GM21528 (cell line): ENCODE data around the gene SPANXB1.
"Not testable (repeated sequence)": the region's sequence is repeated elsewhere in the genome, so short reads cannot be mapped to it uniquely, and the experiment has no call there.

Source experiments
- ATAC-seq: cut with Tn5 transposase; IDR thresholded peaks from one replicate; pipeline ENCODE4 v1.9.1; 2021; ENCODE audit warnings: mild to moderate bottlenecking, moderate library complexity; ENCODE audit not compliant: unreplicated experiment, low FRiP score

The SPANXB1 gene, protein sequence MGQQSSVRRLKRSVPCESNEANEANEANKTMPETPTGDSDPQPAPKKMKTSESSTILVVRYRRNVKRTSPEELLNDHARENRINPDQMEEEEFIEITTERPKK

DNA sequence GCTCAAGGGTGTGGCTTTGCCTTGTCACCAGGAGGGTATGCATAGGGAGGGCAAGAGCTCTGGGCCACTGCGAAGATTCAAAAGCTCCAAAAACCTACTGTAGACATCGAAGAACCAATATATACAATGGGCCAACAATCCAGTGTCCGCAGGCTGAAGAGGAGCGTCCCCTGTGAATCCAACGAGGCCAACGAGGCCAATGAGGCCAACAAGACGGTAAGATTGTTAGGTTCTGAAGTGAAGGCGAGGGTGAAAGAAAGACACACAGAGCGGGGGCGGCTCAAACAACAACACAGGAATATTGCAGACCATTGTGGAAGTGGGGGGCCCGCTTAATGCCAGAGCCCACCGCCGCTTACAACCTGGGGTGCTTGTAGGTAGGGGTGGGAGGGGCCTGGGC lies at the start of gene SPANXB1:
Gene SPANXB1 (plus strand): TSS at position 27 of the 400 bp plus-strand sequence. CDS start 100 bp downstream, at position 127.
- not testable (repeated sequence) for ATAC-seq

DNA sequence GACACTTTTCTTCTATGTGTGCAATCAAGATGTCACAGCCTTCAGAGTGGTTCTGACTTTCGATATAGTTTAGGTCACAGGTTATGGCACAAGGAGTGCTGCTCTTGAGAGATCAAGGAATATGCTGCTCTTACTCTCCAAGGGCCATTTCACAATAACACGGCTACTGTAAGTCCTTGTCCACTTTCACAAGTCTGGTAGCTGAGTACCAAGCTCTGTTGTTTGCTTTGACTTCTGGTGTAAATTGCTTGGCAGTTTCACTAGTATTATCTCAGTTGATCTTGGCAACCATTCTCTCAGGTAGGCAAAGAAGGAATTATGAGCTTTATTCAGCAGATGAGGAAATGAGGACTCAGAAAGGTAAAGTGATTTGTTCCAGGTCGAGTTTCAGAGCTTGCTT lies 35.4 kb upstream of the SPANXB1 start:
- no peak for ATAC-seq

DNA sequence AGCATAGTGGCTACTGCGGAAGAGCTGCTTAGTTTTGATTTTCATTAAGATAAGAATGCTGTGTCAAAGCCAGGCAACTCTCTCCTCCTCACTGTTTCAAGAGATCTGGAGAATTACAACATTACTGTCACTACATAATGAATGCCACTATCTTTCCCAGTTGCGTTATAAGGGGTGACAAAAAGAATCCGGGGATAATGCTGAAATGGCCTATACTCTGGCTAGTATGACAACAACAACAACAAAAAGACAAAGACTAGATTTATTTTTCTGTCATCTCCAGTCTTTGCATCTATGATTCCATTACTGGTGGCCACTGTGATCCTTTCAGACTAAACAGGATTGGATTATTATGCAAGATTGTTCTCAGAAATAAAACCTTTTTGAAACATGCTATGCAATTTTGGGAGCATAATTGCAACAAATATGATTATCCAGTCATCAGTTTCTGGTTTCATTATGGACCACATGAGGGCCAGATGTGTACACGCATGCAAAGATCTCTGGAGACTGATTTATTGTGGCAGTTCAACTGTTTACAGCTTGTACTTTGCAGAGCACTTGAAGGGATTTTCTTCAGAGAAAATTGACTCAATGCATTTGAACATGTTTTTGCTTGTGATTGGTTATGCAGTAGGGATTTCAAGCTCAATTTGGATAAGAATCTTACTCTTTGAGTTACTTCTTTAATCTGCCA lies 31.1 kb upstream of the SPANXB1 start:
- no peak for ATAC-seq

DNA sequence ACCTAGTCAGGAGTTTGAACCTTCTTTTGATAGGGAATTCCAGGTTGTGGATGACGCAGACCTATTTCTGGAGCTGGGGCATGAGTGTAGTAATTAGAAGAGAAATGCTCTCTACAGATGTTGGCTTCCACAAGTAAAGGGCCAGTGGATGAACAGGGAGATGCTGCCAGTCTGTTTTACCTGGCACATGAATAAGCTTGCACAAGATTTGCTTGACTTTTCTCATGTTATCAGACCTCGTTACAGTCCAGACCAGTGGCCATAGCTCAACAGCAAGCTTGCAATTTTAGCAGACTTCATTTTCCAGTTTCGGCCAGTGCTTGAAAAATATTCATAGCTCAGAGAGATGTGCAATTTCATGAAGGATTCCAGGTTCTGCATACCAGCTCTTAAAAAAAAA lies 26.9 kb upstream of the SPANXB1 start:
- ATAC-seq, result no peak

DNA sequence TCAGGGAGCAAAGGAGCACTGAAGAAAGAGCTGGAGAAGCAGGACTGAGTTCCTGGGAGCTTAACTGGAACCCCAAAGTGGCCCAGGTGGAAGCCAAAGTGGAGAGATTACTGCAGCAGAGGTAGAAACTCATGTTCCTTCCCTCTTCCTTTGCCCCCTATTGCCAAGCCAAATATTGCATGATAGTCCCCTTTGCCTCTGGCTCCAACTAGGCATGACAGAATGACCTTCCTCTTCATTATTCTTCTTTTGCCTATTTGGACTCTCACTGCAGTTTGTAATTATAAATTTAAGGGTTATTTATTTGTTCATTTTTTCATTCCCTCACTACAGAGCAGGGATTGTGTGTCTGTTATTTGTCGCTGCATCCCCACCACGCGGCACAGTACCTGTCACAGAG lies 22.1 kb upstream of the SPANXB1 start:
- ATAC-seq, result no peak

DNA sequence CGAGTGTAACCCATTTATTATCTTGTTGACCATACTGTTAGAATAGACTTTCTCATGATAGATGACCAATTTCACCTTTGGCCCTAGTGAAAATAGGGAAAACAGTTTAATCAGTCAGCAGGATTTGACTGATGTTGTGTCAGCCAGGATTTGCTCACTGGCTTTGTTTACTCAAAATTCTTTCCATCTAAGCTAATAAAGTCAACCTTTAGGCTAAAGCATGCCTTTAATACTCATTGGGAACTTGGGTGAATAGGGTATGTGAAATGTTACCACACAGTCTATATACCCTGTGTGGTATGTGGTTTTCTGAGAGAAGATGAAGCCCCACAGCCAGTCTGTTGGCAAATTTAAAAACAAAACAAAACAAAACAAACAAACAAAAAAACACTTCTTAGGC lies 18.7 kb upstream of the SPANXB1 start:
- ATAC-seq, result no peak

DNA sequence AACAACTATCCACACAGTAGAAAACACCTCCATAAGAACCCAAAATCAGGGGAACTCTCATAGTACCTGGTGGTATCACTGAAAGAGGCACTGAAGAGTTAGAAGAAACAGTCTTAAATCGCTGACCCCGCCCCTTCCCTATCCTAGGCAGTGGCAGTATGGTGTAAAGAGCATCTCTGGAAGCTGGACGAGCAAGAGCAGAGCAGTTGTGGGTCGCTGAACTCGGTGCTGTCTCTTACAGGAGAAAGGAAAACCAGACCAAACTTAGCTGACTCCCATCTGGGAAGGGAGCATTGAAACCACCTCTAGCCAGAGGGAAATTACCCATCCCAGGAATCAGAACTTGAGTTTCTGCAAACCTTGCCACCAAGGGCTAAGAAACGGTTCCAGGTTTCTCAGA lies 2.8 kb downstream of the SPANXB1 start:
- ATAC-seq, result not testable (repeated sequence)

DNA sequence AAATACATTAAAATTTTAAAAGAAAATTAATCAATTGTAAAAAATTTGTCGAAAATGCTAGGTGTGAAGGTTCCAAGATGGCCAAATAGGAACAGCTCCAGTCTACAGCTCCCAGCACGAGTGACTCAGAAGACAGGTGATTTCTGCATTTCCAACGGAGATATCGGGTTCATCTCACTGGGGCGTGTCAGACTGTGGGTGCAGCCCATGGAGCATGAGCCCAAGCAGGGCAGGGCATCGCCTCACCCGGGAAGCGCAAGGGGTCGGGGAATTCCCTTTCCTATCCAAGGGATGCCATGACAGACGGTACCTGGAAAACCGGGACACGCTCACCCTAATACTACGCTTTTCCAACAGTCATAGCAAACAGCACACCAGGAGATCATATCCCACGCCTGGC lies 41.9 kb downstream of the SPANXB1 start:
- ATAC-seq, result not testable (repeated sequence)

DNA sequence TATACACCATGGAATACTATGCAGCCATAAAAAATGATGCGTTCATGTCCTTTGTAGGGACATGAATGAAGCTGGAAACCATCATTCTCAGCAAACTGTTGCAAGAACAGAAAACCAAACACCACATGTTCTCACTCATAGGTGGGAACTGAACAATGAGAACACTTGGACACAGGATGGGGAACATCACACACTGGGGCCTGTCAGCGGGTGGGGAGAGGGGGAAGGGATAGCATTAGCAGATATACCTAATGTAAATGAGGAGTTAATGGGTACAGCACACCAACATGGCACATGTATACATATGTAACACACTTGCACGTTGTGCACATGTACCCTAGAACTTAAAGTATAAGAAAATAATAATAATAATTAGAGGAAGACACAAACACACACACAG lies 47.5 kb downstream of the SPANXB1 start:
- ATAC-seq, result not testable (repeated sequence)

DNA sequence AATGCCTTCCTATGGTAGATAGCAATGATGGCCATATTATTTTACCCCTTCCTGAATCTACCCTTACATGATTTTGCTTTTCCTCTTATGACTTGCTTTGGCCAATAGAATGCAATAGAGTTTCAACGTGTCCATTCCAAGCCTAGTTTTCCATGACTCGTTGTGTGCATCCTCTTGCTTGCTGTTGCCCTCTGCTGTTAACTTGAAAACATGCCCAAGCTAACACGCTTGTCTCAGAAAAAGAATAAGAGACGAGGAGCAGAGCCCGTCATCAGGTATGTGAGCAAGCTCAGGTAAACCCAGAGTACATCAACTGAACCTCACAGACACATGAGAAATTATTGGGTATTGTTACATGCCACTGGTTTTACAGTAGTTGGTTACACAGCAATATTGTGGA lies 49.7 kb downstream of the SPANXB1 start:
- not testable (repeated sequence) for ATAC-seq
